ENCODE measurements around the gene PDZD2.

PDZD2 gene

DNA sequence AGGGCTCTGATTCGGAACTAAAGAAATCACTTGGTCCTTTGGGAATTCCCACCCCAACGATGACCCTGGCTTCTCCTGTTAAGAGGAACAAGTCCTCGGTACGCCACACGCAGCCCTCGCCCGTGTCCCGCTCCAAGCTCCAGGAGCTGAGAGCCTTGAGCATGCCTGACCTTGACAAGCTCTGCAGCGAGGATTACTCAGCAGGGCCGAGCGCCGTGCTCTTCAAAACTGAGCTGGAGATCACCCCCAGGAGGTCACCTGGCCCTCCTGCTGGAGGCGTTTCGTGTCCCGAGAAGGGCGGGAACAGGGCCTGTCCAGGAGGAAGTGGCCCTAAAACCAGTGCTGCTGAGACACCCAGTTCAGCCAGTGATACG is 451.8 kb downstream of the PDZD2 start:
- Histone ChIP-seq H3K4me1 (ENCODE audit: control insufficient read depth, insufficient read depth, low read length, poor library complexity, severe bottlenecking) (no peaks in the 10 kb centered on the region), H3K4me3 (ENCODE audit: insufficient read depth, low read depth, low read length, poor library complexity, severe bottlenecking) (no peak overlapping the region), H3K9me3 (ENCODE audit: control insufficient read depth, low read length) (no peaks in the 10 kb centered on the region), H3K27me3 (replicated peaks; ENCODE audit: control insufficient read depth, insufficient read depth, low read length, poor library complexity, severe bottlenecking) (no peaks in the 10 kb centered on the region), H3K36me3 (ENCODE audit: control insufficient read depth, insufficient read depth, low read length) (no peaks in the 10 kb centered on the region), H3K27ac (ENCODE audit: insufficient read depth, low read length, poor library complexity, severe bottlenecking) (no peak overlapping the region)
- no peak for DNase-seq

DNA sequence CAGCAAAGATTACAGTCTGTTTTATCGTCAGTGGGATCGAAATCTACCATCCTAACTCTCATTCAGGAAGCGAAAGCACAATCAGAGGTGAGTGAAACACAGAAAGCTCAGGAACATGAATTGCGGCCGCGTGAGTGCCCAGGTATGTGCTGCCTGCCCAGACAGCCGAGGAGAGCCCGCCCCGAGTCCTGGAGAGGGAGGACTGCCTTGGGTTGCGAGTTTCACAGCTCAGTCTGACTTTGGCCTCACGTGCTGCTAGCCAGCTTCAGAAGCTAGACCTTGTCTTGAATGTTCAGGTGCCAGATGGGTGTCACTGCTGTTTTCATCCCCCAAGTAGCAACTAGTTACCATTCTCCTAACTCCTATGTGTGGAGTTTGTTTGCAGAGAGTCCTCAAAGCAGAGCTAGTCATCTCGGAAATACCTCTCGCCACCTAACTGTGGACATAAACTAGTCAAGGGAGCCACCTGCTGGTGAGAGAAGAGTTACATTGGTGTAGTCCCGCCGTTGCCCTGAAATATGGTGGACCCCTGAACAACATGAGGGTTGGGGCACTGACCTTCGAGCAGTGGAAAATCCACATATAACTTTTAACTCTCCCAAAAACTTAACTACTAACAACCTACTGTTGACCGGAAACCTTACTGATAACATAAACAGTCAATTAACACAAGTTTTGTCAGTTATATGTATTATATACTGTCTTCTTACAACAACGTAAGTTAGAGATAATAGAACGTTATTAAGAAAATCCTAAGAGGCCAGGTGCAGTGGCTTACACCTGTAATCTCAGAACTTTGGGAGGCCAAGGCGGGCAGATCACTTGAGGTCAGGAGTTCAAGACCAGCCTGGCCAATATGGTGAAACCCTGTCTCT is 454.2 kb downstream of the PDZD2 start:
- H3K27me3 ChIP-seq (replicated peaks; ENCODE audit: control insufficient read depth, insufficient read depth, low read length, poor library complexity, severe bottlenecking), result no peaks in the 10 kb centered on the region
- no peaks in the 10 kb centered on the region for H3K36me3 ChIP-seq (ENCODE audit: control insufficient read depth, insufficient read depth, low read length)
- H3K4me1 ChIP-seq (ENCODE audit: control insufficient read depth, insufficient read depth, low read length, poor library complexity, severe bottlenecking), result no peaks in the 10 kb centered on the region
- peak in 2 of 3 donors; percentile 13 to 46 for DNase-seq
- H3K9me3 ChIP-seq (ENCODE audit: control insufficient read depth, low read length), result no peaks in the 10 kb centered on the region
- no peak overlapping the region for H3K27ac ChIP-seq (ENCODE audit: insufficient read depth, low read length, poor library complexity, severe bottlenecking)
- no peak overlapping the region for H3K4me3 ChIP-seq (ENCODE audit: insufficient read depth, low read depth, low read length, poor library complexity, severe bottlenecking)

DNA sequence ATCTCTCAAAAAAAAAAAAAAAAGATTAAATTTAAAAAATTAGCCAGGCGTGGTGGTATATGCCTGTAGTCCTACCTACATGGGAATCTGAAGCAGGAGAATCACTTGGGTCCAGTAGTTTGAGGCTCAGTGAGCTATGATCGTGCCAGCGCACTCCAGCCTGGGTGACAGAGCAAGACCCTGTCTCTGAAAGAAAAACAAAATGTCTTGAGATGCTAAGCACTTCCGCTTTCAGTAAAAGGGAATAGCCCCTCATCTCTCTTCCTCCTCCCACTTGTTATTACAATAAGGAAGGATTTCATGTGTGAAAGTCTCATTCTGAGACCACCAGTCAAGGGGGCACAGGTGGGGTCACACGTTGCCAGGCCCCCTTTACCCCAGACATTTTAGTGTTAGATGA is 455.8 kb downstream of the PDZD2 start:
- H3K27me3 ChIP-seq (replicated peaks; ENCODE audit: control insufficient read depth, insufficient read depth, low read length, poor library complexity, severe bottlenecking), result no peaks in the 10 kb centered on the region
- H3K4me1 ChIP-seq (ENCODE audit: control insufficient read depth, insufficient read depth, low read length, poor library complexity, severe bottlenecking), result no peaks in the 10 kb centered on the region
- H3K27ac ChIP-seq (ENCODE audit: insufficient read depth, low read length, poor library complexity, severe bottlenecking), result no peak overlapping the region
- H3K36me3 ChIP-seq (ENCODE audit: control insufficient read depth, insufficient read depth, low read length), result peaks cover 10% of the 10 kb centered on the region
- no peak overlapping the region for H3K4me3 ChIP-seq (ENCODE audit: insufficient read depth, low read depth, low read length, poor library complexity, severe bottlenecking)
- no peak for DNase-seq
- H3K9me3 ChIP-seq (ENCODE audit: control insufficient read depth, low read length), result no peaks in the 10 kb centered on the region

DNA sequence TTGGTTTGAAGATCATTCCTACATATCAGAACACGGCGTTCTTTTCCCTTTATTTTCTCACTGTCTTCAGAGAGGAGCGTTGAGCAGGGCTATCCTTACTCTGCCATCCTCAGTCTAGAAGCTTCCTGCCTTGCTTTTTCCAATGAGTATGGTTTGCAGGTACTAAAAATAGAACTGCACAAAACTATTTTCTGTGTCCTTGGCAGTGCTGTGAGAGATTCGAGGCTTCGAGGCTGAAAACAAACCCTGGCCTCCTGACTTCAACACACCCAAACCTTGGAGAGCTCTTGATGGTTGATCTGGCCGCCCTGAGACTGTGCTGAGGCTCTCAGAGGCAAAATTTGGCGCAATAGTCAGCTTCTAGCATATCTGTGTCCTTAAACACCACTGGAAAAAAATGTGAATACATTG is 456.3 kb downstream of the PDZD2 start:
- no peak for DNase-seq
- no peaks in the 10 kb centered on the region for H3K9me3 ChIP-seq (ENCODE audit: control insufficient read depth, low read length)
- no peaks in the 10 kb centered on the region for H3K27me3 ChIP-seq (replicated peaks; ENCODE audit: control insufficient read depth, insufficient read depth, low read length, poor library complexity, severe bottlenecking)
- H3K4me3 ChIP-seq (ENCODE audit: insufficient read depth, low read depth, low read length, poor library complexity, severe bottlenecking), result no peak overlapping the region
- no peak overlapping the region for H3K27ac ChIP-seq (ENCODE audit: insufficient read depth, low read length, poor library complexity, severe bottlenecking)
- H3K36me3 ChIP-seq (ENCODE audit: control insufficient read depth, insufficient read depth, low read length), result peaks cover 11% of the 10 kb centered on the region
- no peaks in the 10 kb centered on the region for H3K4me1 ChIP-seq (ENCODE audit: control insufficient read depth, insufficient read depth, low read length, poor library complexity, severe bottlenecking)

DNA sequence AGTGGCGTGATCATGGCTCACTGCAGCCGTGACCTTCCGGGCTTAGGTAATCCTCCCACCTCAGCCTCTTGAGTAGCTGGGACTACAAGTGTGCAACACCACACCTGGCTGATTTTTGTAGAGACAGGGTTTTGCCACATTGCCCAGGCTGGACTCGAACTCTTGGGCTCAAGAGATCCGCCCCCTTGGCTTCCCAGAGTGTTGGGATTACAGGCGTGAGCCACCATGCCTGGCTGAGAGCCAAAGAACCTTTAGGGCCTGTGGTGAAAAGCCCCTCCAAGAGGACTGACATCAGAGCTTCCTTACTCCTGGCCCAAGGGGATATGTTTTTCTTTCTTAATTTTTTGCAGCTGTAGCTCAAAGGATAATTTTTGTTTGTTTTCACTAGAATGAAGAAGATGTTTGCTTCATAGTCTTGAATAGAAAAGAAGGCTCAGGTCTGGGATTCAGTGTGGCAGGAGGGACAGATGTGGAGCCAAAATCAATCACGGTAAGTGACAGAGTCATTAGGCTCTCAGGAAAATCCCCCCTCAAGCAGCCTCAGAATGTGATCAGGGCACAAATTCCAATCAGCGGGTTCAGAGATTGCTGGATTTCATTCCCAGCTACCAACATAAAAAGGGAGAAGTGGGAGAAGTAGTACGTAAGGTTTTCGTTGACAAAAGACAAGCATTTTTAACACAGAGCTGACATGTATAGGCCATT is 458.1 kb downstream of the PDZD2 start:
- H3K36me3 ChIP-seq (ENCODE audit: control insufficient read depth, insufficient read depth, low read length), result peaks cover 22% of the 10 kb centered on the region
- H3K4me1 ChIP-seq (ENCODE audit: control insufficient read depth, insufficient read depth, low read length, poor library complexity, severe bottlenecking), result no peaks in the 10 kb centered on the region
- no peak for DNase-seq
- no peak overlapping the region for H3K27ac ChIP-seq (ENCODE audit: insufficient read depth, low read length, poor library complexity, severe bottlenecking)
- no peaks in the 10 kb centered on the region for H3K9me3 ChIP-seq (ENCODE audit: control insufficient read depth, low read length)
- H3K27me3 ChIP-seq (replicated peaks; ENCODE audit: control insufficient read depth, insufficient read depth, low read length, poor library complexity, severe bottlenecking), result no peaks in the 10 kb centered on the region
- no peak overlapping the region for H3K4me3 ChIP-seq (ENCODE audit: insufficient read depth, low read depth, low read length, poor library complexity, severe bottlenecking)

DNA sequence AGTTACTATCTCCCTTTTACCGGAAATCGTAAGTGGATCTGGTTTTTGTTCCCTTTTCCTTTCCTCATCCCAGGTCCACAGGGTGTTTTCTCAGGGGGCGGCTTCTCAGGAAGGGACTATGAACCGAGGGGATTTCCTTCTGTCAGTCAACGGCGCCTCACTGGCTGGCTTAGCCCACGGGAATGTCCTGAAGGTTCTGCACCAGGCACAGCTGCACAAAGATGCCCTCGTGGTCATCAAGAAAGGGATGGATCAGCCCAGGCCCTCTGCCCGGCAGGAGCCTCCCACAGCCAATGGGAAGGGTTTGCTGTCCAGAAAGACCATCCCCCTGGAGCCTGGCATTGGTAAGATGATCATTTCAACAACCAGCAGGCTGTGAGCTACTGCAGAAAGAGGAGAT is 459.4 kb downstream of the PDZD2 start:
- Histone ChIP-seq H3K4me1 (ENCODE audit: control insufficient read depth, insufficient read depth, low read length, poor library complexity, severe bottlenecking) (no peaks in the 10 kb centered on the region), H3K9me3 (ENCODE audit: control insufficient read depth, low read length) (no peaks in the 10 kb centered on the region), H3K27me3 (replicated peaks; ENCODE audit: control insufficient read depth, insufficient read depth, low read length, poor library complexity, severe bottlenecking) (no peaks in the 10 kb centered on the region), H3K36me3 (ENCODE audit: control insufficient read depth, insufficient read depth, low read length) (peaks cover 24% of the 10 kb centered on the region), H3K4me3 (ENCODE audit: insufficient read depth, low read depth, low read length, poor library complexity, severe bottlenecking) (no peak overlapping the region), H3K27ac (ENCODE audit: insufficient read depth, low read length, poor library complexity, severe bottlenecking) (no peak overlapping the region)
- DNase-seq, result no peak

DNA sequence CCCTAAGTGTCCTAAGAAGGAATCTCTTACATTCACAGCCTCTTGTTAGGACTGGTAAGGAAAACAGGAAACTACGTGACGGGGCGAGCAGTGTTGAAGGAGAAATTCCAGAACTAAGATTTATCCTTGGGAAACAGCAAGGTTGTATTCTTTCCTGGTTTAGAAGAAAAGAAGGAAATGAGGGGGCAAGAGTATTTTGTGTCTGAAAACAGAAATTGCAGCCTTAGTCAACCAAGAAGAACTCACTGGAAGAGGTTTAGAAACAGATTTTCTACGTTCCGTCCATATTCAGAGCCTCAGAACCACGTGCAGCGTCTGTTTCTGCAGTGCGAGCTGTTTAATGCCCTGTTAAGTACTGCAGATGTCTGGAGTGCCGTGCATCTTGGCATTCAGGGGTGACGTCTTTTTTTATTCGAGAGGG is 460.0 kb downstream of the PDZD2 start:
- Histone ChIP-seq H3K4me3 (ENCODE audit: insufficient read depth, low read depth, low read length, poor library complexity, severe bottlenecking) (no peak overlapping the region), H3K27ac (ENCODE audit: insufficient read depth, low read length, poor library complexity, severe bottlenecking) (no peak overlapping the region), H3K9me3 (ENCODE audit: control insufficient read depth, low read length) (no peaks in the 10 kb centered on the region), H3K4me1 (ENCODE audit: control insufficient read depth, insufficient read depth, low read length, poor library complexity, severe bottlenecking) (no peaks in the 10 kb centered on the region), H3K36me3 (ENCODE audit: control insufficient read depth, insufficient read depth, low read length) (peaks cover 24% of the 10 kb centered on the region), H3K27me3 (replicated peaks; ENCODE audit: control insufficient read depth, insufficient read depth, low read length, poor library complexity, severe bottlenecking) (no peaks in the 10 kb centered on the region)
- no peak for DNase-seq

DNA sequence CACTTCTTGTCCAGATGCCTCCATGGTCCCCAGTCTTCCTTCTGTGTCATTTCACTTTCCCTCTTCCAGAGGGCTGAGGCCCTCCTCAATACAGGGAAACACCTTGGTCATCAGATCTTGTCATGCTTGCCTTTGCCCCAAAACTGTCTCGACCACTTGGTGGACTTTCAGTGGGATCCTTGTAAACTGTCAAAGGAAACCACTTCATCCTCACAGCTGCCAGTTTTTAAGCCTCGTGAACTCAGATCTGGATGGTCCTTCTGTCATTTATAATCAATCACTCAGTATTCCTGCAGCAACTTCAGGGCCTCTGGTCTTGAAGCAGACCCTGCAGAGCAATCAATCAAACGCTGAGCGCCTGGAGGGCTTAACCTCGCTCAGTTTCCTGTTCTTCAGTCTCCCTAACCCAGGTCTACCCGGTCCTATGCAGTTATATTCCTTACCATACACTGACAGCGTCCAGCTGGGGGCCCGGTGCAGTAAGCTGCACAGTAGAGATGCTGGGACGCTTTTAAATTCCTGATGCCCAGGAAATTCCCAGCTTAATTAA is 460.6 kb downstream of the PDZD2 start:
- H3K4me1 ChIP-seq (ENCODE audit: control insufficient read depth, insufficient read depth, low read length, poor library complexity, severe bottlenecking), result no peaks in the 10 kb centered on the region
- no peaks in the 10 kb centered on the region for H3K9me3 ChIP-seq (ENCODE audit: control insufficient read depth, low read length)
- H3K4me3 ChIP-seq (ENCODE audit: insufficient read depth, low read depth, low read length, poor library complexity, severe bottlenecking), result no peak overlapping the region
- no peaks in the 10 kb centered on the region for H3K27me3 ChIP-seq (replicated peaks; ENCODE audit: control insufficient read depth, insufficient read depth, low read length, poor library complexity, severe bottlenecking)
- peaks cover 24% of the 10 kb centered on the region for H3K36me3 ChIP-seq (ENCODE audit: control insufficient read depth, insufficient read depth, low read length)
- no peak for DNase-seq
- H3K27ac ChIP-seq (ENCODE audit: insufficient read depth, low read length, poor library complexity, severe bottlenecking), result no peak overlapping the region

DNA sequence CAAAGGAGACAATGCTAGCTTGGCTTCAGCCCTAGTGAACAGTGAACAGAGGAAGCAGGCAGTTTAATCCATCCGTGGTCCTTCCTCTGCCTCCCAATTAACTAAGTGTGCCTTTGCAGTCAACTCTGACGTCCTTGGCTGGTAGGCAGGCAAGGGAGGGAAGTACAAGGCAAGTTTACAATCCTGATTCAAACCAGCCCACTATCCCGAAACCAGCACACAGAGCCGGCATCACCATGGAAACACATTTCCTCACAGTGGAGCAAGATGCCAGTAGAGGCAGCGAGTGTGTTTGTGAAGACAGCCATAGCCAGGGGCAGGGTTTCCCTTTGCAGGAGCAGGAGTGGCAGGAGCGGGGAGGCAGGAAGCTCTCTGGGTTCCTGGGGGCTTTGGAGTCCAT is 461.3 kb downstream of the PDZD2 start:
- no peak for DNase-seq
- H3K36me3 ChIP-seq (ENCODE audit: control insufficient read depth, insufficient read depth, low read length), result peaks cover 27% of the 10 kb centered on the region
- no peaks in the 10 kb centered on the region for H3K4me1 ChIP-seq (ENCODE audit: control insufficient read depth, insufficient read depth, low read length, poor library complexity, severe bottlenecking)
- no peaks in the 10 kb centered on the region for H3K27me3 ChIP-seq (replicated peaks; ENCODE audit: control insufficient read depth, insufficient read depth, low read length, poor library complexity, severe bottlenecking)
- no peak overlapping the region for H3K27ac ChIP-seq (ENCODE audit: insufficient read depth, low read length, poor library complexity, severe bottlenecking)
- H3K9me3 ChIP-seq (ENCODE audit: control insufficient read depth, low read length), result no peaks in the 10 kb centered on the region
- H3K4me3 ChIP-seq (ENCODE audit: insufficient read depth, low read depth, low read length, poor library complexity, severe bottlenecking), result no peak overlapping the region

DNA sequence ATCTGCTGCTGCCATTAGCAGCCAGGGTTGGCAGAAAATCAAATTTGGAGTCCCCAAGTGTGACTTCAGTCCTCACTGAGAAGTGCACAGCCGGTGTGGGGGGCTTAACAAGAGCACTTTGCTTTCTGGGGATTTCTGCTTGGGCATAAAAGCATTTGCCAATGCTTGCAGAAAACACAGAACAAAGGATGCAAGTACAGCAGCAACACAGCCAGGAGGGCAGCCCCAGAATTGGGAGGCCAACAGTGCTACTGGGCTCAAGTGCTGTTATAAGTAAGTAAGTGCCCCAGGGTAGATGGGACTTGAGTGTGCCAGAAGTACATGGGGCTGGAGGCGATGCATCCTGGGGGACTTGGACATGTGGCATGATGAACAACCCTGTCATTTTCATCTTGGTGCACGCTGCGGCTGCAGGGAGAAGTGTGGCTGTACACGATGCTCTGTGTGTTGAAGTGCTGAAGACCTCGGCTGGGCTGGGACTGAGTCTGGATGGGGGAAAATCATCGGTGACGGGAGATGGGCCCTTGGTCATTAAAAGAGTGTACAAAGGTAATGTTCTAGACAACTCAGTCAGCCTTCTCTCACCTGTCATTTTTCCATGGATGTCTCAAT is 461.9 kb downstream of the PDZD2 start:
- Histone ChIP-seq H3K27me3 (replicated peaks; ENCODE audit: control insufficient read depth, insufficient read depth, low read length, poor library complexity, severe bottlenecking) (no peaks in the 10 kb centered on the region), H3K27ac (ENCODE audit: insufficient read depth, low read length, poor library complexity, severe bottlenecking) (no peak overlapping the region), H3K4me1 (ENCODE audit: control insufficient read depth, insufficient read depth, low read length, poor library complexity, severe bottlenecking) (no peaks in the 10 kb centered on the region), H3K36me3 (ENCODE audit: control insufficient read depth, insufficient read depth, low read length) (peaks cover 27% of the 10 kb centered on the region), H3K9me3 (ENCODE audit: control insufficient read depth, low read length) (no peaks in the 10 kb centered on the region), H3K4me3 (ENCODE audit: insufficient read depth, low read depth, low read length, poor library complexity, severe bottlenecking) (no peak overlapping the region)
- no peak for DNase-seq

Measured in effector memory CD4-positive, alpha-beta T cell (primary cell).